Muscle layer of colon (tissue), 2 donors: ENCODE results near the gene PARD3B.

Source experiments
- H3K27ac ChIP-seq: one replicate; pipeline ENCODE4 v1.7.0; 2013; ENCODE audit warnings: low read depth, mild to moderate bottlenecking, low read length, moderate library complexity
- H3K27me3 ChIP-seq, 2 donors: one replicate each; pipeline ENCODE4 v1.7.0; 2013; ENCODE audit warnings: low read length in 2 of 2, mild to moderate bottlenecking in 2 of 2; ENCODE audit not compliant: insufficient read depth in 2 of 2, control insufficient read depth in 1 of 2
- H3K36me3 ChIP-seq: one replicate; pipeline ENCODE4 v1.7.0; 2013; ENCODE audit warnings: mild to moderate bottlenecking, low read length; ENCODE audit not compliant: insufficient read depth
- H3K4me1 ChIP-seq: one replicate; pipeline ENCODE4 v1.7.0; 2013; ENCODE audit warnings: mild to moderate bottlenecking, low read length; ENCODE audit not compliant: insufficient read depth
- H3K4me3 ChIP-seq, 2 donors: one replicate each; pipeline ENCODE4 v1.7.0; 2013; ENCODE audit warnings: low read length in 2 of 2, low read depth in 1 of 2, mild to moderate bottlenecking in 1 of 2, moderate library complexity in 1 of 2
- H3K9ac ChIP-seq: one replicate; pipeline ENCODE4 v1.7.0; 2013; ENCODE audit warnings: low read length
- H3K9me3 ChIP-seq: one replicate; pipeline ENCODE4 v1.7.0; 2013; ENCODE audit warnings: mild to moderate bottlenecking, low read length
- donor health status: abdominal sarcoma.
- donor health status: Adenocarcinoma of cecum.

The PARD3B gene

DNA sequence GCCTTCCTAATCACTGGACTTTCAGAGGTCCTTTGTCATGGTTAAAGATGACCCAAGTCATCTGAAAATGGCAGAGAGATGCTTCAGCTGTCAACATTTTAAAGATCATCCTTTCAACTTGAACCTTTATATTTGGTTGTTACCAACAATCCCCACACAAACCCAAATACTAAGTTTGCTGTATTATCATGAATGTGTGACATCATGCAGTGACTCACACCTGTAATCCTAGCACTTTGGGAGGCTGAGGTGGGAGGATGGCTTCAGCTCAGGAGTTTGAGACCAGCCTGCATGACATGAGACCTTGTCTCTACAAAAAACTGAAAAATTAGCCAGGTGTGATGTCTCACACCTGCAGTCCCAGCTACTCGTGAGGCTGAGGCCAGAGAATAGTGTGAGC, 1081.8 kb downstream of the PARD3B start:
- Histone ChIP-seq H3K27me3 (no peaks in the 10 kb centered on the region), H3K9me3 (no peaks in the 10 kb centered on the region), H3K4me3 (no peak overlapping the region), H3K27ac (no peak overlapping the region), H3K36me3 (no peaks in the 10 kb centered on the region), H3K4me1 (no peaks in the 10 kb centered on the region), H3K9ac (no peak overlapping the region)

DNA sequence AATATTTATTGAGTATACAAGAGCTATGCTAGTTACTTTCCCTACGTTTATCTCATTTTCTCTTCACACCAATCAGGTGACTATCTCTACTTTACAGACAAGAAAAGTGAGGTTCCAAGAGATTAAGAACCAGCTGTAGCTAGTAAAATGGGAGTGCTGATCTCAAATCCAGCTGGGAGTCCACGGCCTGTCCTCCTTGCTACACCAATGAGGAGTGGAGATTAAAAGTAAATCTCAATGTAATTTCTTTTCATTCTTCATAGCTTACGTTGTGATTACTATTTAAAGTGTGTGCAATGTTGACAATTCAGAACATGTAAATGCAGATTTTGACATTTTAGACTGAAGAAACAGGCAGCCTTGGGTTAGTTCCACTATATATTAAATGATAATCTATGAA, 1083.1 kb downstream of the PARD3B start:
- H3K9me3 ChIP-seq: no peaks in the 10 kb centered on the region
- no peaks in the 10 kb centered on the region for H3K27me3 ChIP-seq
- no peak overlapping the region for H3K4me3 ChIP-seq
- no peaks in the 10 kb centered on the region for H3K4me1 ChIP-seq
- no peaks in the 10 kb centered on the region for H3K36me3 ChIP-seq
- no peak overlapping the region for H3K27ac ChIP-seq
- no peak overlapping the region for H3K9ac ChIP-seq

DNA sequence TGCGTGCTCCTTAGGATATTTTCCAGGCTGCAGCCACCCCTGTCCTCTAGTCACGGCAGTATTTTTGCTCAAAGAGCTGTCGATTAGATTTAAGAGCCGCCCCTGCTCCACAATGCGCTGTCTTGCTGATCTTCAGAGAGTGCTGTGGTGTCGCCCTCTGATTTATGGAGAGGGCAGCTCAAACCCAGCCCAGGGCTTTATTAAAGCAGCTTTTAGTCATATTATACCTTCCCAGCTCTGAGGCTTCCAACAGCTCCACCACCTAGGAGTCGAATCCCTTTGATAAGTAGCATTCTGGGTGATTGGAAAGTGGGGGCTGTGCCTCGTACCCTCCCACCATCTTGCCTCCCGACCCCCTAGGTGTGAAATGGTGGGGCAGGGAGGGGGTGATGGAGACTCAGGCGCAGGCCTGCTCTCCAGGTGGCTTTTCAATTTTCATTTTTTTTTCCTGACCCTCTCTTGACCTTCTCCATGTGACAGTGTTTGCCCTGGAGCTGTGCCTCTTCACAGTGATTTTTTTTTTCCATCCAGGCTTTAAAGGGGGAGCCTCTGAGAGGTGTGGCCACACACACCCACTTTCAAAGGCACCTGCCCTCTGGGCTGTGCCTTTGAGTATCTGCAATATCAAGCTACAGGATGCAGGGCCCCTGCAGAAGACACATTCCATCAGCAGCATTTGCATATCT, 1084.0 kb downstream of the PARD3B start:
- Histone ChIP-seq H3K4me3 (no peak overlapping the region), H3K27me3 (no peaks in the 10 kb centered on the region), H3K4me1 (no peaks in the 10 kb centered on the region), H3K27ac (no peak overlapping the region), H3K36me3 (no peaks in the 10 kb centered on the region), H3K9ac (no peak overlapping the region), H3K9me3 (no peaks in the 10 kb centered on the region)

DNA sequence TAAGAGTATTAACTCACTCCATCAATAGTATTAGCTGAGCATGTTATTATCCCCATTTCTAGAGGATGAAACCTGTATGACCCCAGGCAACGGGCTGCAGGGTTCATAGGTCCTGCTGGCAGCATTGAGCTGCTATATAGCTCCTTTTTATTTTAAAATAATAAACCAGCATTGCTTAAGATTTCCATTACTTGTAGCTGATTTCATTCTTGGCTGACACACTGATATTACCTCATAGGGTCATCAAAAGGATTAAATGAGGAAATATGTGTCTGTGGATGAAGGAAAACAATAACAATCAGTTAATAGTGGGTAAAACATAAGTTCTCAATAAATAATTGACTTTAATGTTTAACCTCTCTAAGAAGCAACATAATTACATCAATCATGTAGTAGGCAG, 1088.7 kb downstream of the PARD3B start:
- H3K27ac ChIP-seq: no peak overlapping the region
- H3K36me3 ChIP-seq: no peaks in the 10 kb centered on the region
- H3K9me3 ChIP-seq: no peaks in the 10 kb centered on the region
- H3K4me1 ChIP-seq: no peaks in the 10 kb centered on the region
- H3K9ac ChIP-seq: no peak overlapping the region
- no peak overlapping the region for H3K4me3 ChIP-seq
- H3K27me3 ChIP-seq: no peaks in the 10 kb centered on the region

DNA sequence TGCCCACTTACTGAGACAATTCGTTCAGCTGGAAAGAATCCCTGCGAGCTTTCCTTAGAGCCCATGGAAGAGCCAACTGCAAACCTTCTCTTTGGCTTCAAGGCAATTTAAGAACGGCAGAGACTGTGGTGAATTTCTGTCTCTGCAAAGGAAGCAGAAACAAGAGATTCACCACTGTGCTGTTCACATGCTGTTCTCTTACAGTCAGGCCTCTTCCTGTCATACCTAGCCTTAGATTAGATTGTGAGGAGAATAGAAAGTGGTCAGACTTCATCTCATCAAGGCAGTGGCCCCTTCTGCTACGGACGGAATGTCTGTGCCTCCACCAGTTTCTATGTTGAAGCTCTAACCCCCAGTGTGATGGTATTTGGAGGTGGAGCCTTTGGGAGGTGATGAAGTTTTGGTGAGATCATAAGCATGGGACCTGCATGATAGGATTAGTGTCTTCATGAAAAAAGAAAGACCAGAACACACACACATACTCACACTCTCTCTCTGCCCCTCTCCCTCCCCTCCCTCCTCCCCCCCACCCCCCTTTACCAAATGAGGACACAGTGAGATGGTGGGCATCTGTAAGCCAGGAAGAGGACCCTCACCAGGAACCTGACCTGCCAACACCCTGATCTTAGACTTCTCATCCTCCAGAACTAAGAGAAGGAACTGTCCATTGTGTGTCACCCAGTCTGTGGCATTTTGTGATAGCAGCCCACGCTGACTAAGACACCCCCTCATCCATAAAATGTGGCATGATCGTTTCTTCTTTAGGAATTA, 1091.5 kb downstream of the PARD3B start:
- no peak overlapping the region for H3K9ac ChIP-seq
- H3K27me3 ChIP-seq: no peaks in the 10 kb centered on the region
- no peak overlapping the region for H3K4me3 ChIP-seq
- H3K4me1 ChIP-seq: no peaks in the 10 kb centered on the region
- no peaks in the 10 kb centered on the region for H3K36me3 ChIP-seq
- H3K27ac ChIP-seq: no peak overlapping the region
- no peaks in the 10 kb centered on the region for H3K9me3 ChIP-seq

DNA sequence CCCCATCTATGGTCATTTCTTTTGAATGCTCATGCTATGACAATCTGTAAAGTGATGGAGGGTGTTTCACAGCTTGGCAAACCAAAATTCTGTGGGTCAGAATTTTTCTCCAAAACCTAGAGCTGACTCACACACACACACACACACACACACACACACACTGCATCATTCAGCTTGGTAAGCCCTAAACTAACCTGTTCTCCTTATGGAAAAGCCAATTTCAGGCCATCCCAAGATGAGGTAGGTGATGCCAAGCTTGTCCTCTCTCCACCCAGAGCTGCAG, 1092.0 kb downstream of the PARD3B start:
- H3K36me3 ChIP-seq: no peaks in the 10 kb centered on the region

DNA sequence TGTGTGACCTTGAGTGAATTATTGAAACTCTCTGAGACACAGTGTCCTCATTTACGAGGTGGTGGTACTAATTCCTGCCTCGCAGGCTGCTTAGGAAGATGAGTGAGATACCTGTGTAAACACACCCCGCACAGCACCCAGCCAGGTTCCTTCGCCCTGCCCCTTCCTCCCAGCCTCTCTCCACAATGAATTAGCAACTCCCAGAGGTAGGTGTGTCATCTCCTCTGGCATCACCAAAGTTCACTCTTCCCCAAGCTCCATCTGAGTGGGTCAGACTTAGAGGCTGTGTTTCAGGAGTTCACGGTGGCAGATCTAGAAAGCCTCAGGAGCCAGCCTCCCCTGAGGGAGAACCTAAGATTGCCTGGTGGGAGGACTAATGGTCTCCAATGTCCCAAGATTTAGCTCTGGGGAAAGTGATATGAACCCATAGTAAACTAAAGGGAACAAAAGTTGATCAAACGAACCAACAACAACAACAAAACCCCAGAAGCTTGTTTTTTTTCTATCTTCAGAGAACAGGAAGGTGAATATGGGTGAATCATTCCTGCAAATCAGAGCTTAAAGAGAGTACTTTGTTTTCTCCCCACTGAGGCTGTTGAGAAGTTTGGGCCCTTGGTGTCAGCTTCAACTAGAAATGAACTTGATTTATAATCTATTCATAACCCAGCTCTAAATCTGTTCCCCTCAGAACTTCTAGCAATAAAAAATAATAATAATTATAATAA, 1092.7 kb downstream of the PARD3B start:
- Histone ChIP-seq H3K36me3 (no peaks in the 10 kb centered on the region), H3K4me1 (no peaks in the 10 kb centered on the region), H3K27me3 (no peaks in the 10 kb centered on the region), H3K9me3 (no peaks in the 10 kb centered on the region), H3K9ac (no peak overlapping the region), H3K27ac (no peak overlapping the region), H3K4me3 (no peak overlapping the region)

More for the DNA sequence above, 1092.0 kb downstream of the PARD3B start:
- Histone ChIP-seq H3K27ac (no peak overlapping the region), H3K9me3 (no peaks in the 10 kb centered on the region), H3K4me1 (no peaks in the 10 kb centered on the region), H3K4me3 (no peak overlapping the region), H3K9ac (no peak overlapping the region), H3K27me3 (no peaks in the 10 kb centered on the region)

DNA sequence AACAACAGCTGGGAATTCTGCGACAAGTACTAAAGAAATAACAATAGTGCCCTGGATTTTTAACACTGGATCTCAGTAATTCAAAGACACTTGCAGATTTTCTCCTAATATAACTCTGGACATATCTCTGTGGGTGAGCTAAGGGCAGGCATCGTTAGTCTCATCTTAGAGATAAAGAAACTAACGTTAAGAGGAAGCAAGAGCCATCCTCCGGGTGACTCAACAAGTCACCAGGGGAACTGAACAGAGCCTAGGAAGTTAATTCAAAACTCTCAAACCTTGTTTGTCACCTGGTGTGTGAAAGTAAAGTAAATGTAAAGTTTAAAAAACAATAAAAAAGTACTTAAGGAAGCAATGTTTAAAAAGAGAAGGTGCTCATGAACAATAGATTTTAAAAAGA, 1095.4 kb downstream of the PARD3B start:
- no peak overlapping the region for H3K9ac ChIP-seq
- no peaks in the 10 kb centered on the region for H3K9me3 ChIP-seq
- no peak overlapping the region for H3K27ac ChIP-seq
- H3K4me3 ChIP-seq: no peak overlapping the region
- H3K27me3 ChIP-seq: no peaks in the 10 kb centered on the region
- no peaks in the 10 kb centered on the region for H3K4me1 ChIP-seq
- H3K36me3 ChIP-seq: no peaks in the 10 kb centered on the region

DNA sequence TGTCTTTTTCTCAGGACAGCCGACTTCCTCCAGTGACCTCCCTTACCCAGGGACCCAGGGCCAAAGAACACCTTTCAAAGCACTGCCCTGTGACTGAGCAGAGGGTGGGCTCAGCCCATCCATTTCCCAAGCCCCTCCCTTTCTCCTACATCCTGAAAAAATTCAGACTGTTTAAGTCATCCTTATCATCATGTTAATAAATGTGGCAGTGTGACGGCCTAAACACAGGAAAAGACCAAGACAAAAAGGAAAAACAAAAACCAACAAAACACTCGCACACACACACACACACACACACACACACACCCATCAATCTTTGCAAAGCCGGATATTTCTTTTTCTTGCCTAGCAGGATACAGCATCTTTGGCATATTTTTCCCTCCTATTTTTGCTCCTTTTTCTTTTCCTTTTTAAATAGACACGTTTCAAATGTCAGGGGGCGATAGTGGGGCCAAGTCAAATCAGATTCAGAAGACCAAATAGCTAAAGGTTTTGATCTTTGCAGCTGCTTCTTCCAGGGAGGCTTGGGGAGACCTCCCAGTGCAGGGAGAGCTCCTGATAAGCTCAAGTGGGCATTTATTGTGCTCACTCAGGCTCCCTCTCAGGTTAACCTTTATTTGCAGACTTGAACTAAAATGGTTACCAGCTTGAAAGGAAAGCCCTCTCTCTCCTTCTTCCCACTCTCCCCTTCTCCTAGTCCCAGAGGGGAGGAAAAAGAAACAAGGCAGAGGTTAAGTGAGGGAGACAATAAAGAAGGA, 1097.5 kb downstream of the PARD3B start:
- no peak overlapping the region for H3K27ac ChIP-seq
- no peaks in the 10 kb centered on the region for H3K9me3 ChIP-seq
- H3K4me3 ChIP-seq: no peak overlapping the region

DNA sequence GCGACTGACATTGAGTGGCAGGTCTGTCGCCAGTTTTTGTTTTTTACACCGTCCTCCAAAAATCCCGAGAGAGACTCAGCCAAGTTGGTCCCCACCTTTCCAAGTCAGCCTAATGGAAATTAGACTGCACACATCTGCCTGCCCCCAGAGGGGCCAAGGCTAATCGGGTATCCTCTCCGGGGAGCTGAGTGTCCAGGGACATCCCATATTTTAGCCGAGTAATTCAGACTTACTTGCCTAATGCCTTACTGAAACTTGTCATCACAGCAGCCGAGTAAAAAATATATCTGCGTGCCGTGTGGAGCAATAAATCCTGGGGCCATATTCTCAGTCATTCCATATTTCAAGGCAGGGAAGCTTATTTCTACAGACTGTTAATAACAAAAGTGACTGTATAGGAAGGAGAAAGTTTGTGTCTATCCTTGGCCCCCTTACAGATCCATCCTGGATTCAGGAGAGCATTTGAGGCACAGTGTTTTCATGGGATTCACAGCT, 1098.2 kb downstream of the PARD3B start:
- no peak overlapping the region for H3K4me3 ChIP-seq
- H3K27me3 ChIP-seq: no peaks in the 10 kb centered on the region
- no peaks in the 10 kb centered on the region for H3K9me3 ChIP-seq
- H3K36me3 ChIP-seq: no peaks in the 10 kb centered on the region
- H3K9ac ChIP-seq: no peak overlapping the region
- H3K27ac ChIP-seq: no peak overlapping the region
- H3K4me1 ChIP-seq: no peaks in the 10 kb centered on the region

More for the DNA sequence above, 1097.5 kb downstream of the PARD3B start:
- Histone ChIP-seq H3K9ac (no peak overlapping the region), H3K4me1 (no peaks in the 10 kb centered on the region), H3K27me3 (no peaks in the 10 kb centered on the region), H3K36me3 (no peaks in the 10 kb centered on the region)

DNA sequence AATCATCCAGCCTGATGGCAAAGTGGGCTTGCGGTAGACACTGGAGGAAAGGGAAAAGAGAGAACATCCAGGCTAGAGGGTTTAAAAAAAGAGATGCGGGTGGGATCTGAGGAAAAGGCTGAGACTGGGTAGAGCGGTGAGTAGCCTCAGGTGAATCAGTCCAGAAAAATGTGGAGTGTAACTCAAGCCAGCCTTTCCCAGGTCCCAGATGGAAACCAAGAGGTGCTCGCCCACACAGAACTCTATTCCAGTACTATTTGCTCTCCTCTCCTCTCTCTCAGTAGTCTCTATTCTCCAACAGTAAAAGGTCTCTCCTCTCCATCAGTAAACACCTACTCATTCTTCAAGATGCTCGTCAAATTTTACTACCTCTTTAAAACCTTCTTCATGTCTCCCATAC, 1098.7 kb downstream of the PARD3B start:
- H3K4me3 ChIP-seq: no peak overlapping the region

More for the DNA sequence above, 1098.7 kb downstream of the PARD3B start:
- Histone ChIP-seq H3K27ac (no peak overlapping the region), H3K4me1 (no peaks in the 10 kb centered on the region), H3K9ac (no peak overlapping the region), H3K9me3 (no peaks in the 10 kb centered on the region), H3K36me3 (no peaks in the 10 kb centered on the region), H3K27me3 (no peaks in the 10 kb centered on the region)
